GM12878 (cell line): ENCODE data around the gene DOCK2. TPM values are rescaled to one million over a fixed set of nuclear protein-coding genes. Genes with fewer than 3 reads are reported as not detected.

Source experiments
- ATAC-seq: fragments of 200-7000 bp; cut with Tn5 transposase; 3 replicates; pipeline ENCODE4 v1.9.1; 2020; ENCODE audit warnings: mild to moderate bottlenecking, moderate library complexity
- BruUV-seq: library from RNA; stranded (reverse); fragments of 400-500 nt; replicated peaks from 2 replicates; lab custom pipeline; 2021; lab: Mats Ljungman, UMichigan
- CTCF ChIA-PET: fragments of 300-600 bp; sonication (Branson Sonifier 250); formaldehyde crosslinking; extraction: SDS; loops from one replicate; lab custom pipeline; 2021; ENCODE audit warnings: inconsistent platforms; lab: Yijun Ruan, JAX
- POLR2A ChIA-PET: fragments of 350-600 bp; formaldehyde crosslinking; extraction: SDS; loops from one replicate; lab custom pipeline; 2021; ENCODE audit warnings: inconsistent platforms; lab: Charles Lee
- RAD21 ChIA-PET: fragments of 300-600 bp; sonication (Branson Sonifier 250); formaldehyde crosslinking; loops from one replicate; lab custom pipeline; 2023; ENCODE audit warnings: antibody characterized with exemption; ENCODE audit not compliant: unreplicated experiment; lab: Charles Lee
- SMC1A ChIA-PET: fragments of 300-600 bp; sonication (Branson Sonifier 250); formaldehyde crosslinking; loops from one replicate; lab custom pipeline; 2023; ENCODE audit not compliant: unreplicated experiment, uncharacterized antibody; lab: Charles Lee
- DNase-seq: peaks from one replicate; pipeline ENCODE4 v3.0.0-alpha.2; 2011; ENCODE audit warnings: low read depth, low spot score
- FAIRE-seq: peaks from 3 replicates; lab custom pipeline; 2011; peaks lifted over from hg19 to GRCh38; lab: Jason Lieb, UNC
- H2AFZ ChIP-seq: 2 replicates; pipeline ENCODE4 v1.6.0; 2011; ENCODE audit warnings: low read depth, low read length, control low read depth; ENCODE audit not compliant: control insufficient read depth
- H3K27ac ChIP-seq: 2 replicates; pipeline ENCODE4 v1.5.1; 2011; ENCODE audit warnings: control low read depth; ENCODE audit not compliant: control insufficient read depth, insufficient read depth
- H3K27me3 ChIP-seq, 2 experiments: replicated peaks in 1 of 2; 2 replicates each; pipeline versions ENCODE4 v1.6.0 to v1.6.1; 2011; ENCODE audit warnings: low read length in 1 of 2; ENCODE audit not compliant: control insufficient read depth in 2 of 2, insufficient read depth in 2 of 2
- H3K36me3 ChIP-seq, 2 experiments: 2 replicates each; pipeline ENCODE4 v1.5.1; 2011; ENCODE audit warnings: low read length in 1 of 2; ENCODE audit not compliant: control insufficient read depth in 2 of 2, insufficient read depth in 2 of 2
- H3K4me1 ChIP-seq: 2 replicates; pipeline ENCODE4 v1.6.1; 2011; ENCODE audit warnings: mild to moderate bottlenecking, low read length, moderate library complexity, mixed read lengths; ENCODE audit not compliant: control insufficient read depth, insufficient read depth
- H3K4me2 ChIP-seq: 2 replicates; pipeline ENCODE4 v1.6.0; 2011; ENCODE audit warnings: control low read depth; ENCODE audit not compliant: control insufficient read depth, insufficient read depth
- H3K4me3 ChIP-seq: fragments of 200-600 bp; sonication (generic); 2 replicates; pipeline ENCODE4 v1.5.1; 2016
- H3K79me2 ChIP-seq: 2 replicates; pipeline ENCODE4 v1.6.0; 2011; ENCODE audit warnings: low read length; ENCODE audit not compliant: control insufficient read depth, insufficient read depth
- H3K9ac ChIP-seq: 2 replicates; pipeline ENCODE4 v1.8.0; 2011; ENCODE audit warnings: low read length, control low read depth, mixed read lengths; ENCODE audit not compliant: control insufficient read depth, insufficient read depth
- H3K9me3 ChIP-seq: replicated peaks from 3 replicates; pipeline ENCODE4 v1.5.1; 2011; ENCODE audit warnings: mild to moderate bottlenecking, low read length; ENCODE audit not compliant: control insufficient read depth, insufficient read depth
- H4K20me1 ChIP-seq: 2 replicates; pipeline ENCODE4 v1.6.0; 2011; ENCODE audit not compliant: control insufficient read depth, insufficient read depth
- BRCA1 ChIP-seq: IDR thresholded peaks from 2 replicates; pipeline ENCODE4 v1.6.1; 2011; ENCODE audit warnings: low read depth, low read length, improper control_type of control experiment
- CHD4 ChIP-seq: fragments of 200-600 bp; sonication (generic); IDR thresholded peaks from 2 replicates; pipeline ENCODE4 v1.6.1; 2016; ENCODE audit warnings: mild to moderate bottlenecking
- CREB1 ChIP-seq: IDR thresholded peaks from 2 replicates; pipeline ENCODE4 v1.6.1; 2012; ENCODE audit warnings: low read depth, mild to moderate bottlenecking, inconsistent platforms
- EGR1 ChIP-seq, 2 experiments: IDR thresholded peaks; 1 replicate in 1 of 2; 2 replicates in 1 of 2; pipeline ENCODE4 v1.6.1; 2011 to 2012; ENCODE audit warnings: low read depth in 2 of 2, low read length in 2 of 2, borderline replicate concordance in 1 of 2, mild to moderate bottlenecking in 1 of 2, moderate library complexity in 1 of 2
- ETV6 ChIP-seq, 2 experiments: fragments of 450-650 bp in 1 of 2; IDR thresholded peaks in 1 of 2; conservative IDR thresholded peaks in 1 of 2; 2 replicates each; pipeline ENCODE4 v1.6.1; 2014; ENCODE audit warnings: antibody characterized with exemption in 1 of 2, borderline replicate concordance in 1 of 2, low read depth in 1 of 2, mild to moderate bottlenecking in 1 of 2, moderate library complexity in 1 of 2
- FOXK2 ChIP-seq: fragments of 450-650 bp; IDR thresholded peaks from 2 replicates; pipeline ENCODE4 v1.6.1; 2017; ENCODE audit warnings: mild to moderate bottlenecking, moderate library complexity
- IKZF2 ChIP-seq, 2 experiments: fragments of 450-650 bp; IDR thresholded peaks; 2 replicates each; pipeline ENCODE4 v1.6.1; 2017; ENCODE audit warnings: mild to moderate bottlenecking in 2 of 2, moderate library complexity in 2 of 2
- RB1 ChIP-seq: fragments of 450-650 bp; formaldehyde crosslinking; IDR thresholded peaks from 2 replicates; pipeline ENCODE4 v1.6.1; 2017; ENCODE audit warnings: mild to moderate bottlenecking, borderline replicate concordance
- SMAD5 ChIP-seq: IDR thresholded peaks from 2 replicates; pipeline ENCODE4 v1.6.1; 2016; ENCODE audit warnings: antibody characterized with exemption, low read depth
- YBX1 ChIP-seq: fragments of 450-650 bp; IDR thresholded peaks from 2 replicates; pipeline ENCODE4 v1.6.1; 2016; ENCODE audit warnings: antibody characterized with exemption
- WGBS: methylation state at CpG from one replicate; pipeline ENCODE4 v1.1.6; 2016; ENCODE audit warnings: low lambda C conversion rate; ENCODE audit not compliant: insufficient replicate concordance, insufficient coverage; ENCODE audit errors: missing lambda C conversion rate; 5-methylcytosine and 5-hydroxymethylcytosine counted together
- in situ Hi-C: fragments of 300-500 bp; cut with MboI; formaldehyde crosslinking; loops from 9 replicates; pipeline ENCODE4 v1.14.3; 2018; ENCODE audit warnings: mixed read lengths
- intact Hi-C: fragments of 100-400 bp; cut with micrococcal nuclease; formaldehyde crosslinking; loops from one replicate; pipeline ENCODE4 v1.14.2; 2022; ENCODE audit not compliant: unreplicated experiment
- polyA plus RNA-seq, 11 experiments: library from polyadenylated mRNA; depleted of rRNA in 4 of 11; unstranded in 6 of 11; stranded (reverse) in 5 of 11; fragments of >200 nt; fragmentation: Nextera tagmentation in 4 of 11; fragmentation: Illumina TruSeq in 1 of 11; extraction: Ambion mirVana in 4 of 11; extraction: Trizol in 1 of 11; gene quantifications; 1 replicate in 1 of 11; 2 replicates in 10 of 11; pipeline versions ENCODE4 v1.2.1 to v1.2.3, GENCODE V29; 2011 to 2016; ENCODE audit warnings: inconsistent platforms in 2 of 11, missing spikeins in 2 of 11, low read depth in 1 of 11
- total RNA-seq, 4 experiments: library from RNA; depleted of rRNA in 3 of 4; stranded (reverse); fragments of >200 nt in 3 of 4; fragmentation: Illumina TruSeq in 1 of 4; extraction: Trizol in 1 of 4; gene quantifications; 2 replicates each; pipeline versions ENCODE4 v1.2.1 to v1.2.3, GENCODE V29; 2013 to 2021
- TF ChIP-seq, protein P1 (sequence below): fragments of 450-650 bp; IDR thresholded peaks from 2 replicates; pipeline ENCODE4 v1.6.1; 2017; ENCODE audit warnings: mild to moderate bottlenecking, moderate library complexity
- TF ChIP-seq, protein P2 (sequence below): fragments of 450-650 bp; IDR thresholded peaks from 2 replicates; pipeline ENCODE4 v1.6.1; 2014; ENCODE audit warnings: mild to moderate bottlenecking

The DOCK2 gene
- total and polyA plus RNA-seq, 10 of the 15 experiments (the other 5 are each of a cell fraction or from before 2014, with no cell fraction given), result 34.2 to 192 (median 118) TPM

DNA sequence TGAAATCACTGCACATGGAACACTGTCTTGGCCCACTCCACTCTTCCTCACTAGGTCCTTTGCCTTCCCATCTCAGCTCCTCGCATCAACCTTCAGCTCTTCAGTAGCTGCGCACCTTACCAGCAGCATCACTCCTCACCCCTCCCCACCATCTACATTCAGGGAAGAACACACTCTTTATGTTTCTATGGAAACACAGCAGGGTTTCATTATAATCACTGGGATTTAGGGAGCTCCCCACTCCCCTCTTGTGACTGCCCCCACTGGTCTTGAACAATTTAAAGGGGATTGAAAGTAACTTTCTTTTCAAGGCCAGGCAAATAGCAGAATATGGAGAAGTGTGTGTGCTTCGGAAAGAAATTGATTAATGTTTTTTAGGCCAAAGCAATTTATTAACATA lies 232.0 kb downstream of the DOCK2 start (continued):
- TF ChIP-seq, protein P1, sequence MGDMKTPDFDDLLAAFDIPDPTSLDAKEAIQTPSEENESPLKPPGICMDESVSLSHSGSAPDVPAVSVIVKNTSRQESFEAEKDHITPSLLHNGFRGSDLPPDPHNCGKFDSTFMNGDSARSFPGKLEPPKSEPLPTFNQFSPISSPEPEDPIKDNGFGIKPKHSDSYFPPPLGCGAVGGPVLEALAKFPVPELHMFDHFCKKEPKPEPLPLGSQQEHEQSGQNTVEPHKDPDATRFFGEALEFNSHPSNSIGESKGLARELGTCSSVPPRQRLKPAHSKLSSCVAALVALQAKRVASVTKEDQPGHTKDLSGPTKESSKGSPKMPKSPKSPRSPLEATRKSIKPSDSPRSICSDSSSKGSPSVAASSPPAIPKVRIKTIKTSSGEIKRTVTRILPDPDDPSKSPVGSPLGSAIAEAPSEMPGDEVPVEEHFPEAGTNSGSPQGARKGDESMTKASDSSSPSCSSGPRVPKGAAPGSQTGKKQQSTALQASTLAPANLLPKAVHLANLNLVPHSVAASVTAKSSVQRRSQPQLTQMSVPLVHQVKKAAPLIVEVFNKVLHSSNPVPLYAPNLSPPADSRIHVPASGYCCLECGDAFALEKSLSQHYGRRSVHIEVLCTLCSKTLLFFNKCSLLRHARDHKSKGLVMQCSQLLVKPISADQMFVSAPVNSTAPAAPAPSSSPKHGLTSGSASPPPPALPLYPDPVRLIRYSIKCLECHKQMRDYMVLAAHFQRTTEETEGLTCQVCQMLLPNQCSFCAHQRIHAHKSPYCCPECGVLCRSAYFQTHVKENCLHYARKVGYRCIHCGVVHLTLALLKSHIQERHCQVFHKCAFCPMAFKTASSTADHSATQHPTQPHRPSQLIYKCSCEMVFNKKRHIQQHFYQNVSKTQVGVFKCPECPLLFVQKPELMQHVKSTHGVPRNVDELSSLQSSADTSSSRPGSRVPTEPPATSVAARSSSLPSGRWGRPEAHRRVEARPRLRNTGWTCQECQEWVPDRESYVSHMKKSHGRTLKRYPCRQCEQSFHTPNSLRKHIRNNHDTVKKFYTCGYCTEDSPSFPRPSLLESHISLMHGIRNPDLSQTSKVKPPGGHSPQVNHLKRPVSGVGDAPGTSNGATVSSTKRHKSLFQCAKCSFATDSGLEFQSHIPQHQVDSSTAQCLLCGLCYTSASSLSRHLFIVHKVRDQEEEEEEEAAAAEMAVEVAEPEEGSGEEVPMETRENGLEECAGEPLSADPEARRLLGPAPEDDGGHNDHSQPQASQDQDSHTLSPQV, result no peak
- TF ChIP-seq, protein P2, sequence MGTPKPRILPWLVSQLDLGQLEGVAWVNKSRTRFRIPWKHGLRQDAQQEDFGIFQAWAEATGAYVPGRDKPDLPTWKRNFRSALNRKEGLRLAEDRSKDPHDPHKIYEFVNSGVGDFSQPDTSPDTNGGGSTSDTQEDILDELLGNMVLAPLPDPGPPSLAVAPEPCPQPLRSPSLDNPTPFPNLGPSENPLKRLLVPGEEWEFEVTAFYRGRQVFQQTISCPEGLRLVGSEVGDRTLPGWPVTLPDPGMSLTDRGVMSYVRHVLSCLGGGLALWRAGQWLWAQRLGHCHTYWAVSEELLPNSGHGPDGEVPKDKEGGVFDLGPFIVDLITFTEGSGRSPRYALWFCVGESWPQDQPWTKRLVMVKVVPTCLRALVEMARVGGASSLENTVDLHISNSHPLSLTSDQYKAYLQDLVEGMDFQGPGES, result no peak
- TF ChIP-seq ETV6 (conservative IDR thresholded peaks at IDR 0.05 in 1 of 2, IDR thresholded peaks at IDR 0.05 in 1 of 2; ENCODE audit: borderline replicate concordance in 1 of 2, low read depth in 1 of 2), result no peak
- no peak for TF ChIP-seq EGR1 (IDR thresholded peaks at IDR 0.05; ENCODE audit: borderline replicate concordance in 1 of 2, low read depth in 2 of 2, low read length in 2 of 2)
- no peak for TF ChIP-seq YBX1
- TF ChIP-seq, all 136 proteins: peak for 0

DNA sequence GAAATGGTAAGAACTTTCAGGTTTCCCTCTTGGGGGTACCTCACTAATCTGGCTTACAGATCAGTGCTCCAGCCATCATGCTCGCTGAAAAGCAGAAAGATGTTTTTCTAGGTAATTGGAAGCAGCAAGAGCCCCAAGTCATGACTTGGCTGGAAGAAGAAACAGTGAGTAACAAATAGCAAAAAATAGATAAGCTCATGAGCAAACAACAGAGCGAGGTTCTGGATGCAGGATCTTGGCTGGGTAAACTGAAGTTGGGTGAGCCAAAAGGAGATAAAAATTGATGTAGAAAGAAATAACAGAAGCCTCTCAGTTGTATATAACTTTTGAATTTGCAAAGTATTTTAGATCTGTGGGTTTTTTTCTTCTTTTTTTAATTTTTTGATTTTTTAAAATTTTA lies 233.1 kb downstream of the DOCK2 start:
- no peak overlapping the region for H3K4me3 ChIP-seq
- 96% methylated on average over 2 of the region's 2 CpGs for WGBS
- H2AFZ ChIP-seq, result no peak overlapping the region
- POLR2A ChIA-PET, result no interaction called here
- no peak for DNase-seq
- H4K20me1 ChIP-seq, result no peaks in the 10 kb centered on the region
- in situ Hi-C loops (no loop called here), intact Hi-C loops (no loop called here)
- H3K79me2 ChIP-seq, result no peaks in the 10 kb centered on the region
- BruUV-seq, result no TSS peak
- no peaks in the 10 kb centered on the region for H3K4me1 ChIP-seq
- H3K27me3 ChIP-seq, result no peaks in the 10 kb centered on the region
- ATAC-seq, result no peak
- CTCF ChIA-PET, result no interaction called here
- H3K4me2 ChIP-seq, result no peak overlapping the region
- peaks cover 5 to 17% of the 10 kb centered on the region in 2 experiments; a peak in 3 of 4 replicates for H3K36me3 ChIP-seq
- no peak for TF ChIP-seq FOXK2
- no peak for TF ChIP-seq RB1
- TF ChIP-seq IKZF2 (IDR thresholded peaks at IDR 0.05), result no peak
- TF ChIP-seq CREB1, result no peak
- no peak for TF ChIP-seq BRCA1
- TF ChIP-seq CHD4, result no peak
- TF ChIP-seq SMAD5, result no peak
- no peak overlapping the region for H3K27ac ChIP-seq
- SMC1A ChIA-PET, result interaction anchor here (0.9 to 1.2 kb wide), 2 partner anchors 9 to 10 kb away, joined by 3 to 4 read pairs; no protein-coding TSS in a partner anchor
- RAD21 ChIA-PET, result no interaction called here
- FAIRE-seq, result no peak
- H3K9ac ChIP-seq, result no peak overlapping the region
- no peaks in the 10 kb centered on the region for H3K9me3 ChIP-seq
